ENCODE results near the gene TEKT3. TPM values are rescaled to one million over a fixed set of nuclear protein-coding genes. Genes with fewer than 3 reads are reported as not detected.

Gene TEKT3
- total RNA-seq, 1 donor from 2014 or later: 0.16 TPM

GRCh38 chr17:15293558-15293957 is 47.8 kb downstream of the TEKT3 start:
- intact Hi-C loops (cut with micrococcal nuclease): no loop called here

GRCh38 chr17:15291674-15292361 is 49.6 kb downstream of the TEKT3 start:
- intact Hi-C loops (cut with micrococcal nuclease): no loop called here

GRCh38 chr17:15290605-15291004 is 50.8 kb downstream of the TEKT3 start:
- intact Hi-C loops (cut with micrococcal nuclease): no loop called here

DNA sequence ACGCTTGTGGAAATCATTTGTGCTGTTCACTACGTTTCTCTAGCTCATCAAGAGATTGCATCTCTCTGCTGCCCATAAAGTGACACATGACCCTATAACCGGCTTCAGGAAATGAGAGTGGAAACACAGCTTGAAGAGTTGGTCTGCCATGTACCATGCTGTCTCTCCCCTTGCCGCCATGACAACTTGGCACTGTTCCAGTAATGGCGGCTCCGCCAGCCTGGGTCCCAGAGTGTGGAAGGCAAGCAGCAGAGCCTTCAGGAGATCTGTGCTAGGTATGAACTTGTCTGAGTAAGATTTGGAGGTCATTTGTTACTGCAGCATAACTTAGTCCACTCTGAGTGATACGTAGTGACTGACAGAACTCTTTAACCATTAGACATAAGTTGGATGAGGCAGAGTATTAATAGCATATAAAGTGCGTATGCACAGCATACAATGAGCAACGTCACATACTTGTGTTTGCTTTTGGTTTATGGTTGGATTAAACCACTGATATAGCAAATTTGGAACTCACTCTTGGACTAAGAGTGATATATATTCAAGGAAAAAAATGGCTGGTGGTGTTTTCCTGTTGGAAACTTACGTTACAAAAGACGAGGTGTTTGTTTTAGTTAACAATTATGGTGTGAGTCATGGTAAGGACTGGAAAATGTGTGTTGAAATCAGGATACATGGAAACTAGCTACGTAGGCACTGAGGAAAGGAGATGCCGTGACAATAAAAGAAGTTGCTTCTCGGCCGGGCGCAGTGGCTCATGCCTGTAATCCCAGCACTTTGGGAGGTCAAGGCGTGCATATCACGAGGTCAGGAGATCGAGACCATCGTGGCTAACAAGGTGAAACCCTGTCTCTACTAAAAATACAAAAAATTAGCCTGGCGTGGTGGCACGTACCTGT is 51.9 kb downstream of the TEKT3 start:
- intact Hi-C loops (cut with micrococcal nuclease): no loop called here

GRCh38 chr17:15288859-15289258 is 52.5 kb downstream of the TEKT3 start:
- intact Hi-C loops (cut with micrococcal nuclease): no loop called here

DNA sequence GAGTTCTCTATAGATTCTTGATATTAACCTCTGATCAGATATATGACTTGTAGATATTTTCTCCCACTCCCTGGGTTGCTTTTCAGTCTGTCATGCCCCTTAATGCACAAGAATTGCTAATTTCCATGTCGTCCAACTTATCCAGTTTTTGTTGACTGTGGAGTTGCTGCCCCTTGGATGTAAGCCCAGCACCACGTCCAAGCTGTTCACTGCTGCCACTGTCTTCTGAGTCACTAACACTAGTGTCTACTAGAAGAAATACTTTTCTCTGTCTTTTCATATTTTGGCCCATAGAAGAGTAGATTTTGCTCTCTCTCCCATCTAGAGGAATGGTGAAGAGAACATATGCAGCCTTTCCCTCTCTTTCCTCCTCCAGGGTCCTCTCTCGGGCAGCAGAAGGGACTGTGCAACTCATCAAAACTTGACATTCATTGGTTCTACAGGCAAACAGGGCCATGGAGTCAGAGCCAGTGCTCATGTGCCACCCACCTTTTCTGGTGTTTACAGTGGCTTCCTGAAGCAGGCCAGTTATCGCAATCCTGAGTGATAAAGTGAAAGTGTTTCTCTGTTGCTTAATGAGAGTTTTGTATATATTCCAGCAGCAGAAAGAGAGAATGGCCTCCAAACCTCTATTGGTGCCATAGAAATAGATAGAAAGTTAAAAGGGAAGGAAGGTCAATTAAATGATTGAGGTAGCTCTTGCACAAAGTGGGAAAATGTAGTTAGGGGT is 53.7 kb downstream of the TEKT3 start:
- intact Hi-C loops (cut with micrococcal nuclease): no loop called here

DNA sequence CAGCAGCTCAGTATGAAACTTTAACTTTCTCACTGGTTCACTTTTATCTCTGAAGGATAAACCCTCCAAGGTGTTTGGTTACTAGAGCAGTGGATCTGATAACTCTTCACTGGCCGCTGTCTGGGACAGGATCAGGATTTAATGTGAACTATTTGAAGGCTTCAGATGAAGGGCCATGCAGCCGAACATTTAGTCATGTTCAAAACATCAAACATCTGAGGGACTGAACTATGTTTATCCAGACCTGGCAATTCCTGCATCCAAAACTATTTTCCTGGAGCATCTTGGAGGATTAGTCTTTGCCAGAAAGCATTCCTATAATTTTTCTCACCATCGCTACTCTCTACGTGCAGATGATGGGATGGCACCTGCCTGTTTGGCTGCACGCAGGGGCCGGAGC is 55.9 kb downstream of the TEKT3 start:
- intact Hi-C loops (cut with micrococcal nuclease): no loop called here

DNA sequence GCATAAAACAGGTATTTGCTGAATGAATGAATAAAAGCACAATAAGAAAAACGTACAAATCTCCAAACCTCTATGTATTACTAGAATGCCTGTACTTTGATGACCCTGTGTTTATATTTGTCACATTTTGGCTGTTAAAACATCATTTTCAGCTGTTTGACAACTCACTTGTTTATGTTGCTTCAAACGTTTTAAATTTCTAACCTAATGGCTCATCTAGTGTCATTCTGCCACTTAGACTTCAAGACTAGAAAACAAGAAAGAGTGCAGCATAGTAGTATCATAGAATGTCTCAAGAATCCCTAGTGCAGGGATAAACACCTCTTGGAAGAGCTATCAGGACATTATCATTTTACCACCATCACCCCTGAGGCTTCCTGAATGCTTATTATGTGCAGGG is 56.9 kb downstream of the TEKT3 start:
- intact Hi-C loops (cut with micrococcal nuclease): no loop called here

- intact Hi-C loops (cut with micrococcal nuclease): no loop called here
Measured at GRCh38 chr17:15284107-15284506, 57.3 kb downstream of the TEKT3 start.

GRCh38 chr17:15281909-15282308 is 59.5 kb downstream of the TEKT3 start:
- intact Hi-C loops (cut with micrococcal nuclease): no loop called here

GRCh38 chr17:15278924-15279477 is 62.4 kb downstream of the TEKT3 start:
- intact Hi-C loops (cut with micrococcal nuclease): no loop called here

- intact Hi-C loops (cut with micrococcal nuclease): no loop called here
Measured at GRCh38 chr17:15278380-15278779, 63.0 kb downstream of the TEKT3 start.

- intact Hi-C loops (cut with micrococcal nuclease): no loop called here
Measured at GRCh38 chr17:15274017-15274416, 67.4 kb downstream of the TEKT3 start.

- intact Hi-C loops (cut with micrococcal nuclease): no loop called here
Measured at GRCh38 chr17:15273141-15273793, 68.1 kb downstream of the TEKT3 start.

DNA sequence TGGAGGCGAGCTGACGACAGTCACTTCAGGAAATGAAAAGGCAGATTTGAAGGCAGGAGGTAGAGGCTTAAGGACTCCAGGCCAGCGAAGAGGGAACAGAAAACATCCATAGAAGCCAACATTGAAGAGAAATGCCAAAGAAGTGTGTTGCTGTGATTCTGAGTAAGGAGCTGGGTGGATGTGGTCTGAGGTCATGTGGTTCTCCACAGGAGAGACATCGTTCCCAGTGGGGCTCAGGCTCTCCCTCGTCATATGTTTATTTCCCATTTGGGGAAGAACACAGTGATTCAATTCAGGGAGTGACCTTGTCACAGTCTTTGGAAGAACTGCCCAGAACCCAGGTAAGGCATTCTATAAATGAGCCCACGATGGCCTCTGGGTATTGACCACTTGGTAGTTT is 69.7 kb downstream of the TEKT3 start:
- intact Hi-C loops (cut with micrococcal nuclease): no loop called here

DNA sequence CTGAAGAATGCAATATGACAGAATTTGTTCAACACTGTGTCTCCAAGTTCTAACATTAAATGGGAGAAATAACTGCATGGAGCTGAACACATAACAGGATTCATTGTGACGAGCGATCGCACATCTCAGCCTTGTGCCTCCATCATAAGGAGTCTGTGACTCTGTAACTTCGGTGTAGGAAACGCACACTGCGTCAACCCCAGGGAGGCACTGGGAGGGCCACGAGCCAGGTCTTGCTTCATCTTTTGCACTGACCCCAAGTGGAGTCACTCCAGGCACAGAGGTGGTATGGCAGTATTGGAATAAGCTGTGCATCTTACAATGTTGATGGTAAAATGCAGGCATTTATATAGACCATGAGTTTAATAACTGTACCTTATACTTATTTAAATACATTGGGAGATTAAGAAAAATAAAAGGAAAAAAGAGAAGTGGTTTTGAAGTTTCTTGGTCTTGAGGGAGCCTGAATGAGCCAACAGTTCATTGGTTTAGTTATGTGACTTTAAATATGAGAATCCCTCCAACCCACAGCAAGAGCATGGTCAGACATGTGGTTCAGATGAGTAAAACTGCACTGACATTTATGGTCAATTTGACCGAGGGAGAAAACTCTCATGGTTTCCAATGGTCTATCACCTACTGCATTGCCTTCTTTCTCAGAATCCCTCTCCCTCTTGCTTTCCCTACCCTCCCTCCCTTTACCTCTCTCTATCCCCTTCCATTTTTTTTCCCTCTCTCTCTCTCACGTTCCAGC is 70.6 kb downstream of the TEKT3 start:
- intact Hi-C loops (cut with micrococcal nuclease): no loop called here

DNA sequence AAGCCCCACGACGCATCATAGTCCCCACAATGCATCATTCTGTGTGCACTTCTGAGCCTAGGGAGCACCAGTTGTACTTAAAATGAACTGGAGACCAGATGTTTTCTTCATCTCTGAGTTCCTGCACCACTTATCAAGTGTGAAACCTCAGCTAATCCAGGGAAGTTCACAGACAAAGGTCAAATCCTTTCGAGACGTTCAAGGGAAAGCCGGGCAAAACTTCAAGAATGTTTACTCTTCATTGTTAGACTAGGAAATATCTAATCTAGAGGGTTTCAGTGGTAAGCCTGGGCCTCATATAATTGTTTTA is 71.7 kb downstream of the TEKT3 start:
- intact Hi-C loops (cut with micrococcal nuclease): no loop called here

GRCh38 chr17:15269087-15269779 is 72.2 kb downstream of the TEKT3 start:
- intact Hi-C loops (cut with micrococcal nuclease): no loop called here

DNA sequence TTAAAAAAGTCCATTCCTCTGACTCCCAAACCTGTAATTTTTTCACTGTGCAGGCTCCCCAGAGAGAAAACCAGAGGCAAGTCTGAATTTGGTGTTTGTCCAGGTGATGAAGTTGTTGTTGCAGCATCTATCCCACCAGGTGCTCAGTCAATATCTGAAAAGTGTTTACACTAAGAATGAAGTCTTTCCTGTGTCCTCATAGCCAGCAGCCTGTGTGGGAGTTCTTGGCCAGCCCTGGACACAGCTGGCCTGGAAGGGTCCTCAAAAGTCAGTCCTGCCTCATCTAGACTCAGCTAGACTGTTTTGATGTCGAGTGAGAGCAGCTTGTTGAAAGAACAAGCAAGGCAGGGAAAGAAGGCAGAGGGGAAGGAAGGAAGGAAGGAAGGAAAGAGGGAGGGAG is 72.9 kb downstream of the TEKT3 start:
- intact Hi-C loops (cut with micrococcal nuclease): no loop called here

DNA sequence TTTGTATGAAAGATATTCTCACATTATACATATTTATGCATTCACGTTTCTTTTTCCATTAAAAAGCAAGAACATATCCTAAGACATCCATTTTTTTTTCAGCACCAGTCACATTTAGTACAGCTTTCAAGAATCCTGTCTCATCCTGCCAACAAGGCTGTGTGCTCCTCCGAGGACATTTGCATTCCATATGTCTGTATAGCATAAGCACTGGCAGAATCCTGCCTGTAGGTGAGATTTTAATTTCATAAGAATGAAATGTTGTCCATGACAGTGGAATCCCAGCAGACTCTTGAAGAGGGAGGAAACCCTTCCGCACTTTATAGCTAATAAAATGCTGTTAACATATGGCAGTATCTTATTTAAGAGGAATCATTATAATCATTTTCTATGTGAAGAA is 73.4 kb downstream of the TEKT3 start:
- intact Hi-C loops (cut with micrococcal nuclease): no loop called here
